Osteocyte (in vitro differentiated cells): Measurements from ENCODE around the gene FAM53B. TPM values are rescaled to one million over a fixed set of nuclear protein-coding genes. Genes with fewer than 3 reads are reported as not detected.

Experiments
- DNase-seq: peaks from one replicate; pipeline ENCODE4 v3.0.0; 2021; ENCODE audit warnings: mixed read lengths; ENCODE audit not compliant: unreplicated experiment; ENCODE audit errors: extremely low spot score
- H3K27ac Mint-ChIP-seq: one replicate; pipeline ENCODE4 v1.8.0; 2021; ENCODE audit warnings: mild to moderate bottlenecking, mixed read lengths; ENCODE audit not compliant: unreplicated experiment
- H3K27me3 Mint-ChIP-seq: one replicate; pipeline ENCODE4 v1.8.0; 2021; ENCODE audit warnings: mixed read lengths; ENCODE audit not compliant: unreplicated experiment
- H3K36me3 Mint-ChIP-seq: one replicate; pipeline ENCODE4 v1.8.0; 2021; ENCODE audit warnings: mixed read lengths; ENCODE audit not compliant: unreplicated experiment
- H3K4me1 Mint-ChIP-seq: one replicate; pipeline ENCODE4 v1.8.0; 2021; ENCODE audit warnings: mixed read lengths; ENCODE audit not compliant: unreplicated experiment
- H3K4me3 Mint-ChIP-seq: one replicate; pipeline ENCODE4 v1.8.0; 2021; ENCODE audit warnings: mild to moderate bottlenecking, moderate library complexity, mixed read lengths; ENCODE audit not compliant: unreplicated experiment
- H3K9me3 Mint-ChIP-seq: one replicate; pipeline ENCODE4 v1.8.0; 2021; ENCODE audit warnings: mixed read lengths; ENCODE audit not compliant: unreplicated experiment
- CTCF ChIP-seq: fragments of 200-600 bp; sonication (generic); IDR thresholded peaks from 2 replicates; pipeline ENCODE4 v1.5.0; 2021; ENCODE audit warnings: antibody characterized with exemption, mild to moderate bottlenecking, moderate library complexity
- total RNA-seq: library from RNA; stranded (reverse); gene quantifications from 2 replicates; pipeline ENCODE4 v1.2.1, GENCODE V29; 2021

FAM53B gene
- total RNA-seq, 1 donor from 2014 or later: 14.7 TPM

- no peak for TF ChIP-seq CTCF
Observed at GRCh38 chr10:124640538-124641231, 103.5 kb downstream of the FAM53B start.

DNA sequence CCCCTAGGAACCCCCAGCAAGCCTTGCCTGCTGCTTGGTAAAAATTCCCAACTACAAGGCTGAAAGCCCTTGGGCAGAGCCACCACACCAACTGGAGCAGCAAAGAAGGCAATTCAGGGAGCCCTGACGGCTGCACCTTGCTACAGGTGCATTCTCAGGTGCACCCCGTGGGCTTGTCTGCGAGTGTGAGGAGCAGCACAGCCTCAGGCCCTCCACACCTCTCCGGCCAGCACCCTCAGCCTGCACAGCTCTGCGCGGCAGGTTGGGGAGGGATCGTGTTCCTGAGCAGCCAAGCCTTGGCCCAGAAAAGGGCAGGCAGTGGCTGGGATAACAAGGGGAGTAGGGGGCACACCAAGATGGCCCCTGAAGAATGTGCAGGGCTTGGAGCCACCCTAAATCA lies 104.1 kb downstream of the FAM53B start:
- Mint-ChIP-seq H3K4me3 (no peak overlapping the region), H3K36me3 (no peaks in the 10 kb centered on the region), H3K27me3 (no peaks in the 10 kb centered on the region), H3K27ac (no peak overlapping the region), H3K4me1 (peaks cover 12% of the 10 kb centered on the region), H3K9me3 (no peaks in the 10 kb centered on the region)
- DNase-seq: no peak
- TF ChIP-seq CTCF: no peak

More at GRCh38 chr10:124640538-124641231, 103.5 kb downstream of the FAM53B start:
- Mint-ChIP-seq H3K4me3 (no peak overlapping the region), H3K27ac (peak overlapping the region; percentile 62), H3K9me3 (no peaks in the 10 kb centered on the region), H3K36me3 (no peaks in the 10 kb centered on the region), H3K27me3 (no peaks in the 10 kb centered on the region), H3K4me1 (peaks cover 12% of the 10 kb centered on the region)
- DNase-seq: no peak

- no peak for DNase-seq
- no peak overlapping the region for H3K4me3 Mint-ChIP-seq
- peaks cover 12% of the 10 kb centered on the region for H3K4me1 Mint-ChIP-seq
- H3K36me3 Mint-ChIP-seq: no peaks in the 10 kb centered on the region
- H3K9me3 Mint-ChIP-seq: no peaks in the 10 kb centered on the region
- no peak overlapping the region for H3K27ac Mint-ChIP-seq
- no peaks in the 10 kb centered on the region for H3K27me3 Mint-ChIP-seq
- no peak for TF ChIP-seq CTCF
Observed at GRCh38 chr10:124639646-124640045, 104.5 kb downstream of the FAM53B start.

DNA sequence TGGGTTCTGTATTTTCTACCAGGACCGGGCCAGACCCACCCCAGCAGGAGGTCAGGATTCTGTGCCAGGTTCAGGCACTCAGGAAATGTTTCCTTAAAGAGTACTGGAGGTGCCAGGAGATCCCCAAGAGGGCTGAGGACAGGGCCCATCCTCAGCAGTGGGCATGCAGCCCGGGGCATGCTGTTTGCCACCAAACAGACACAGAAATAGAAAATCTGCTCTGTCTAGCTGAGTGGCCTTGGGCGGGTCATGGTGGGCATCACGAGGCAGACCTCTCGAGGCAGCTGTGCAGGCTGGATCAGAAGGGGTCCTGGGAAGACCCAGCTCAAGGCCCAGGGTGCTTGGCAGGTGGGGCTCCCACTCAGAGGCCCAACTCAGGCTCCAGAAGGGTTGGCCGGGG lies 105.0 kb downstream of the FAM53B start:
- Mint-ChIP-seq H3K27ac (no peak overlapping the region), H3K27me3 (no peaks in the 10 kb centered on the region), H3K4me3 (no peak overlapping the region), H3K36me3 (no peaks in the 10 kb centered on the region), H3K4me1 (peaks cover 12% of the 10 kb centered on the region), H3K9me3 (no peaks in the 10 kb centered on the region)
- no peak for TF ChIP-seq CTCF
- DNase-seq: no peak

DNA sequence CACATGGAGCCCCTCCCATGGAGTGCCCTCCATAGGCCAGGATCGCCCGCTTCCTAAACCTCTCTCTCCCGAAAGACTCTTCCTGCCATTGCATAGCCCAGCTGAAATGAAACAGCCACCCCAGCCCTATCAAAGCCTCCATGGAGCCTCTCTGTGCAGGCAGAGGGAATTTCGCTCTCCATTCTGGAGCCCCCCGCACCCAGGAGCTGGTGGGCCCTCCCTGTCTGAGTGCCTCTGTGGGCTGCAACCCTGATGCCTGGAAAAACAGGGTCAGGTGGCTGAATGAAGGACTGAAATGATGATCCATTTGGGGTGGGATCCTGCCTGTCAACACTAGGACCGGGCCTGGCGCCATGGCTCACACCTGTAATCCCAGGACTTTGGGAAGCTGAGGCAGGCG lies 106.4 kb downstream of the FAM53B start:
- Mint-ChIP-seq H3K36me3 (no peaks in the 10 kb centered on the region), H3K9me3 (no peaks in the 10 kb centered on the region), H3K27ac (no peak overlapping the region), H3K27me3 (no peaks in the 10 kb centered on the region), H3K4me1 (peaks cover 12% of the 10 kb centered on the region), H3K4me3 (no peak overlapping the region)
- DNase-seq: no peak
- TF ChIP-seq CTCF: no peak
